ENCODE measurements around the gene NOLC1.

DNA sequence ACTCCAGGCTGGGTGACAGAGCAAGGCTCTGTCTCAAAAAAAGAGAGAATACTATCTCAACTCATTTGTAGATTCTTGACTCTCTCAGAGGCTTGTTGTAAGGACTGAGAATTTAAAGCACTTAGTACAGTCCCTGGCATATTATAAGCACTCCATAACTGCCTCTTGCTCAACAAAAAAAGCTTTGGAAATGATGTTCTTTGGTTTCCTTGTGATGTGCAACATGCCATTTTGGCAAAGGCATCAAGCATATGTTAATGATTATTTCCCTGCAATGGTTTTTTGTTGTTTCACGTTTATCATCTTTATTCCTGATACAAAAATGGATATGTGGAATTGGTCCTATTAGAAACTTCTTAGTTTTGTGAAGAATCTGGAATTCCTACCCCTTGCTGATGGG lies 15.7 kb downstream of the NOLC1 start:
- TF ChIP-seq, protein P1, sequence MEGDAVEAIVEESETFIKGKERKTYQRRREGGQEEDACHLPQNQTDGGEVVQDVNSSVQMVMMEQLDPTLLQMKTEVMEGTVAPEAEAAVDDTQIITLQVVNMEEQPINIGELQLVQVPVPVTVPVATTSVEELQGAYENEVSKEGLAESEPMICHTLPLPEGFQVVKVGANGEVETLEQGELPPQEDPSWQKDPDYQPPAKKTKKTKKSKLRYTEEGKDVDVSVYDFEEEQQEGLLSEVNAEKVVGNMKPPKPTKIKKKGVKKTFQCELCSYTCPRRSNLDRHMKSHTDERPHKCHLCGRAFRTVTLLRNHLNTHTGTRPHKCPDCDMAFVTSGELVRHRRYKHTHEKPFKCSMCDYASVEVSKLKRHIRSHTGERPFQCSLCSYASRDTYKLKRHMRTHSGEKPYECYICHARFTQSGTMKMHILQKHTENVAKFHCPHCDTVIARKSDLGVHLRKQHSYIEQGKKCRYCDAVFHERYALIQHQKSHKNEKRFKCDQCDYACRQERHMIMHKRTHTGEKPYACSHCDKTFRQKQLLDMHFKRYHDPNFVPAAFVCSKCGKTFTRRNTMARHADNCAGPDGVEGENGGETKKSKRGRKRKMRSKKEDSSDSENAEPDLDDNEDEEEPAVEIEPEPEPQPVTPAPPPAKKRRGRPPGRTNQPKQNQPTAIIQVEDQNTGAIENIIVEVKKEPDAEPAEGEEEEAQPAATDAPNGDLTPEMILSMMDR (IDR thresholded peaks at IDR 0.05) = no peak
- TF ChIP-seq POLR2A (IDR thresholded peaks at IDR 0.05) = no peak

Measured in right lobe of liver (tissue), 4 donors.